A549 (cell line): ENCODE measurements around the gene CCDC18. TPM values are rescaled to one million over a fixed set of nuclear protein-coding genes. Genes with fewer than 3 reads are reported as not detected.

Experiments used
- ATAC-seq, 2 experiments: fragments of 200-7000 bp in 1 of 2; fragments of >200 bp in 1 of 2; cut with Nextera tagmentation in 1 of 2; cut with Tn5 transposase in 1 of 2; 3 replicates each; pipeline versions ENCODE4 v1.8.0 to v1.9.1; 2018 to 2020; ENCODE audit warnings: mild to moderate bottlenecking in 1 of 2, moderate library complexity in 1 of 2
- CTCF ChIA-PET: fragments of 300-600 bp; sonication (Branson Sonifier 250); formaldehyde crosslinking; extraction: SDS; loops from one replicate; lab custom pipeline; 2021; ENCODE audit warnings: antibody characterized with exemption, inconsistent platforms; lab: Yijun Ruan, JAX
- POLR2A ChIA-PET: fragments of 350-600 bp; formaldehyde crosslinking; extraction: SDS; loops from one replicate; lab custom pipeline; 2021; ENCODE audit warnings: antibody characterized with exemption, inconsistent platforms; lab: Yijun Ruan, JAX
- DNase-seq, 2 experiments: peaks; one replicate each; pipeline versions ENCODE4 v3.0.0 to v3.0.0-alpha.2; 2011 to 2016; ENCODE audit warnings: low read depth in 1 of 2, low spot score in 1 of 2
- FAIRE-seq: peaks from 2 replicates; lab custom pipeline; 2011; peaks lifted over from hg19 to GRCh38; lab: Jason Lieb, UNC
- H3K27ac ChIP-seq, 2 experiments: fragments of >200 bp; sonication (Bioruptor Twin); formaldehyde crosslinking; 3 replicates each; pipeline ENCODE4 v1.5.1; 2016 to 2017
- H3K4me1 ChIP-seq: fragments of >200 bp; sonication (Bioruptor Twin); formaldehyde crosslinking; 3 replicates; pipeline ENCODE4 v1.6.1; 2016
- H3K4me2 ChIP-seq: fragments of >200 bp; sonication (Bioruptor Twin); formaldehyde crosslinking; 3 replicates; pipeline ENCODE4 v1.6.1; 2016
- H3K4me3 ChIP-seq: fragments of >200 bp; sonication (Bioruptor Twin); formaldehyde crosslinking; 3 replicates; pipeline ENCODE4 v1.5.1; 2016
- H3K9me3 ChIP-seq: fragments of >200 bp; sonication (Bioruptor Twin); formaldehyde crosslinking; 3 replicates; pipeline ENCODE4 v1.6.1; 2016
- BCL3 ChIP-seq: fragments of >200 bp; sonication (Bioruptor Twin); formaldehyde crosslinking; IDR thresholded peaks from 3 replicates; pipeline ENCODE4 v1.6.1; 2016
- BHLHE40 ChIP-seq: IDR thresholded peaks from 2 replicates; pipeline ENCODE4 v1.6.1; 2012; ENCODE audit warnings: low read depth, low read length, inconsistent platforms
- CBX2 ChIP-seq: fragments of 200-600 bp; sonication (generic); IDR thresholded peaks from 2 replicates; pipeline ENCODE4 v1.6.1; 2016; ENCODE audit warnings: low read depth, mild to moderate bottlenecking, borderline replicate concordance
- CHD2 ChIP-seq: fragments of 150-350 bp; IDR thresholded peaks from 2 replicates; pipeline ENCODE4 v1.6.1; 2014; ENCODE audit warnings: low read length; ENCODE audit not compliant: partially characterized antibody
- CHD4 ChIP-seq: fragments of 200-600 bp; sonication (generic); IDR thresholded peaks from 2 replicates; pipeline ENCODE4 v1.6.1; 2016; ENCODE audit warnings: antibody characterized with exemption, mild to moderate bottlenecking, borderline replicate concordance
- E2F6 ChIP-seq: IDR thresholded peaks from 2 replicates; pipeline ENCODE4 v1.6.1; 2012; ENCODE audit warnings: low read depth, borderline replicate concordance
- EP300 ChIP-seq, 2 experiments: fragments of >200 bp; sonication (Bioruptor Twin); formaldehyde crosslinking; IDR thresholded peaks; 2 replicates in 1 of 2; 3 replicates in 1 of 2; pipeline ENCODE4 v1.6.1; 2016 to 2017
- ESRRA ChIP-seq: fragments of 150-350 bp; IDR thresholded peaks from 2 replicates; pipeline ENCODE4 v1.6.1; 2014; ENCODE audit warnings: mild to moderate bottlenecking, low read length, borderline replicate concordance
- FOSL2 ChIP-seq, 2 experiments: fragments of 450-650 bp in 1 of 2; fragments of >200 bp in 1 of 2; sonication (Bioruptor Twin) in 1 of 2; formaldehyde crosslinking; IDR thresholded peaks; 2 replicates each; pipeline versions ENCODE4 v1.5.0 to v1.6.1; 2016 to 2020; ENCODE audit warnings: mild to moderate bottlenecking in 1 of 2, moderate library complexity in 1 of 2
- FOXS1 ChIP-seq: fragments of 250-450 bp; sonication (Bioruptor Pico); IDR thresholded peaks from 2 replicates; pipeline ENCODE4 v1.5.0; 2020; ENCODE audit warnings: mild to moderate bottlenecking, moderate library complexity
- HES2 ChIP-seq: fragments of >200 bp; sonication (Bioruptor Twin); formaldehyde crosslinking; IDR thresholded peaks from 2 replicates; pipeline ENCODE4 v1.6.1; 2016
- HEYL ChIP-seq: fragments of 250-450 bp; sonication (Bioruptor Pico); IDR thresholded peaks from 2 replicates; pipeline ENCODE4 v1.8.0; 2021; ENCODE audit warnings: mild to moderate bottlenecking, moderate library complexity
- HOXA7 ChIP-seq: fragments of 250-450 bp; sonication (Bioruptor Pico); IDR thresholded peaks from 2 replicates; pipeline ENCODE4 v1.5.0; 2020; ENCODE audit warnings: mild to moderate bottlenecking, moderate library complexity
- HOXB5 ChIP-seq: fragments of 250-450 bp; sonication (Bioruptor Pico); IDR thresholded peaks from 2 replicates; pipeline ENCODE4 v1.5.0; 2020; ENCODE audit warnings: mild to moderate bottlenecking, moderate library complexity
- JUNB ChIP-seq: fragments of >200 bp; sonication (Bioruptor Twin); formaldehyde crosslinking; IDR thresholded peaks from 2 replicates; pipeline ENCODE4 v1.6.1; 2016
- MAZ ChIP-seq: fragments of 150-350 bp; IDR thresholded peaks from 2 replicates; pipeline ENCODE4 v1.6.1; 2014; ENCODE audit warnings: antibody characterized with exemption, low read depth, low read length, borderline replicate concordance
- NFE2L2 ChIP-seq: fragments of 150-350 bp; conservative IDR thresholded peaks from 2 replicates; pipeline ENCODE4 v1.6.1; 2014; ENCODE audit warnings: low read length
- NR3C1 ChIP-seq: fragments of >200 bp; sonication (Bioruptor Twin); formaldehyde crosslinking; IDR thresholded peaks from 3 replicates; pipeline ENCODE4 v1.6.1; 2017
- PBX3 ChIP-seq: IDR thresholded peaks from 2 replicates; pipeline ENCODE4 v1.6.1; 2012
- POLR2AphosphoS2 ChIP-seq: conservative IDR thresholded peaks from 2 replicates; pipeline ENCODE4 v1.6.1; 2012; ENCODE audit warnings: low read length, improper control_type of control experiment, inconsistent platforms
- RARB ChIP-seq: fragments of 250-450 bp; sonication (Bioruptor Pico); IDR thresholded peaks from 2 replicates; pipeline ENCODE4 v1.8.0; 2021; ENCODE audit warnings: mild to moderate bottlenecking, moderate library complexity
- RCOR1 ChIP-seq: fragments of 150-350 bp; IDR thresholded peaks from 2 replicates; pipeline ENCODE4 v1.6.1; 2014; ENCODE audit warnings: antibody characterized with exemption, low read length, low read depth
- RFX5 ChIP-seq: fragments of 450-650 bp; IDR thresholded peaks from 2 replicates; pipeline ENCODE4 v1.7.1; 2014; ENCODE audit warnings: antibody characterized with exemption, mild to moderate bottlenecking, moderate library complexity
- TFCP2L1 ChIP-seq: fragments of 250-450 bp; sonication (Bioruptor Pico); IDR thresholded peaks from 2 replicates; pipeline ENCODE4 v1.5.0; 2021; ENCODE audit warnings: mild to moderate bottlenecking
- ZC3H11A ChIP-seq: fragments of 450-650 bp; IDR thresholded peaks from 2 replicates; pipeline ENCODE4 v1.6.1; 2014; ENCODE audit warnings: antibody characterized with exemption, mild to moderate bottlenecking
- ZFP36 ChIP-seq: fragments of 450-650 bp; IDR thresholded peaks from 2 replicates; pipeline ENCODE4 v1.6.1; 2014; ENCODE audit warnings: borderline replicate concordance; ENCODE audit not compliant: partially characterized antibody
- WGBS: methylation state at CpG from one replicate; pipeline ENCODE4 v1.1.6; 2017; ENCODE audit errors: missing lambda C conversion rate; 5-methylcytosine and 5-hydroxymethylcytosine counted together
- polyA plus RNA-seq, 4 experiments: library from polyadenylated mRNA; depleted of rRNA in 3 of 4; stranded (reverse); fragments of >200 nt; fragmentation: RNase III in 1 of 4; extraction: RNeasy Plus Mini Kit Qiagen cat#74134 plus additional on column Dnase treatment in 1 of 4; gene quantifications; 2 replicates in 3 of 4; 3 replicates in 1 of 4; pipeline ENCODE4 v1.2.3, GENCODE V29; 2011 to 2017
- TF ChIP-seq, protein P1 (sequence below): fragments of 200-600 bp; sonication (generic); IDR thresholded peaks from 2 replicates; pipeline ENCODE4 v1.6.1; 2016; ENCODE audit warnings: antibody characterized with exemption, mild to moderate bottlenecking, moderate library complexity
- TF ChIP-seq, protein P2 (sequence below): IDR thresholded peaks from 2 replicates; pipeline ENCODE4 v1.6.1; 2012

Gene CCDC18
- polyA plus RNA-seq, 2 of the 4 experiments (the other 2 are of a cell fraction) = 9.8 to 10.0 TPM

- CTCF ChIA-PET = interaction anchor here (0.6 to 1.4 kb wide), 2 partner anchors 242 to 504 kb away, joined by 3 read pairs; no protein-coding TSS in a partner anchor
- H3K4me1 ChIP-seq = peaks cover 22% of the 10 kb centered on the region
- H3K4me2 ChIP-seq = no peak overlapping the region
- POLR2A ChIA-PET = no interaction called here
- no peak for ATAC-seq
- no peak for FAIRE-seq
- H3K4me3 ChIP-seq = no peak overlapping the region
- DNase-seq = no peak
- no peaks in the 10 kb centered on the region for H3K9me3 ChIP-seq
- no peak overlapping the region for H3K27ac ChIP-seq
- TF ChIP-seq HES2 (no peak), HOXB5 (CRISPR knock-in tag) (no peak), FOXS1 (no peak), NFE2L2 (no peak), RARB (CRISPR knock-in tag) (no peak), NR3C1 (no peak), HOXA7 (CRISPR knock-in tag) (no peak), PBX3 (no peak), FOSL2 (IDR thresholded peaks at IDR 0.05) (no peak), FOSL2 (CRISPR knock-in tag; IDR thresholded peaks at IDR 0.05) (no peak), RFX5 (no peak), CBX2 (no peak), POLR2AphosphoS2 (no peak), ZFP36 (no peak), CHD2 (no peak), HEYL (no peak), MAZ (no peak), JUNB (no peak)
- TF ChIP-seq, protein P1, sequence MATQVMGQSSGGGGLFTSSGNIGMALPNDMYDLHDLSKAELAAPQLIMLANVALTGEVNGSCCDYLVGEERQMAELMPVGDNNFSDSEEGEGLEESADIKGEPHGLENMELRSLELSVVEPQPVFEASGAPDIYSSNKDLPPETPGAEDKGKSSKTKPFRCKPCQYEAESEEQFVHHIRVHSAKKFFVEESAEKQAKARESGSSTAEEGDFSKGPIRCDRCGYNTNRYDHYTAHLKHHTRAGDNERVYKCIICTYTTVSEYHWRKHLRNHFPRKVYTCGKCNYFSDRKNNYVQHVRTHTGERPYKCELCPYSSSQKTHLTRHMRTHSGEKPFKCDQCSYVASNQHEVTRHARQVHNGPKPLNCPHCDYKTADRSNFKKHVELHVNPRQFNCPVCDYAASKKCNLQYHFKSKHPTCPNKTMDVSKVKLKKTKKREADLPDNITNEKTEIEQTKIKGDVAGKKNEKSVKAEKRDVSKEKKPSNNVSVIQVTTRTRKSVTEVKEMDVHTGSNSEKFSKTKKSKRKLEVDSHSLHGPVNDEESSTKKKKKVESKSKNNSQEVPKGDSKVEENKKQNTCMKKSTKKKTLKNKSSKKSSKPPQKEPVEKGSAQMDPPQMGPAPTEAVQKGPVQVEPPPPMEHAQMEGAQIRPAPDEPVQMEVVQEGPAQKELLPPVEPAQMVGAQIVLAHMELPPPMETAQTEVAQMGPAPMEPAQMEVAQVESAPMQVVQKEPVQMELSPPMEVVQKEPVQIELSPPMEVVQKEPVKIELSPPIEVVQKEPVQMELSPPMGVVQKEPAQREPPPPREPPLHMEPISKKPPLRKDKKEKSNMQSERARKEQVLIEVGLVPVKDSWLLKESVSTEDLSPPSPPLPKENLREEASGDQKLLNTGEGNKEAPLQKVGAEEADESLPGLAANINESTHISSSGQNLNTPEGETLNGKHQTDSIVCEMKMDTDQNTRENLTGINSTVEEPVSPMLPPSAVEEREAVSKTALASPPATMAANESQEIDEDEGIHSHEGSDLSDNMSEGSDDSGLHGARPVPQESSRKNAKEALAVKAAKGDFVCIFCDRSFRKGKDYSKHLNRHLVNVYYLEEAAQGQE = no peak
- TF ChIP-seq, protein P2, sequence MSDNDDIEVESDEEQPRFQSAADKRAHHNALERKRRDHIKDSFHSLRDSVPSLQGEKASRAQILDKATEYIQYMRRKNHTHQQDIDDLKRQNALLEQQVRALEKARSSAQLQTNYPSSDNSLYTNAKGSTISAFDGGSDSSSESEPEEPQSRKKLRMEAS = no peak
- TF ChIP-seq, all 56 proteins: peak for 0
- 93% methylated on average over 3 of the region's 3 CpGs for WGBS
Observed at GRCh38 chr1:93322349-93322748, 141.8 kb downstream of the CCDC18 start.

DNA sequence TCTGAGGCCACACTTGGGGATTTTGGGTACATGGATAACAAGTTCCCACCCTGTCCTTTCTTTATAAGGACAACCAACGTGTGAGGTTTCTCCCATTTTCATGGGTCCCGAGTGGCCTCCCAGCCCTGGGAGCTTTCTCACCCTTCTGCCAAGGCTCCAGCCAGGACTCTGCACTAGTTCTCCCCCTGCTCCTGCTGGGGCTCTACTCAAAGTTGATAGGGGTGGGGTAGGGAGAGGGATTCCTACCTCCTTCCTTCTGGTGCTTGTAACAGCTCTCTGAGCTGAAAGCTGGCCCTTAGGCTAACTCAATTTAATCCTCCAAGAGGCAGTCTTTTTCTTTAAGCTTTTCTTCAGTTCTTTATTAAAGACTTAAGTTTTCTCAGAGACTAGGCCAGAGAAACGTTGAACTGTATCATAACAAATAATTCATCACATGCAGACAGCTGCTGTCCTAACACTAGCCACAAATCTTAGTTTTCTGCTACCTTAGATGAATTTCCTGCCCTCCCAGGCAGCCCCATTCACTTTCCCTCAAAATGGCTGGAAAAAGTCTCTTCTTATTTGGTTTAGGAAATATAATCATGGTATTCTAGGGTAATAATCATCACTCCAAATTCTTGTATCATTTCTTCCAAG lies 142.8 kb downstream of the CCDC18 start:
- DNase-seq = no peak
- TF ChIP-seq E2F6 (no peak), TFCP2L1 (CRISPR knock-in tag) (no peak), BHLHE40 (no peak), RCOR1 (no peak), ZC3H11A (no peak), CHD4 (no peak), RFX5 (no peak), CHD2 (no peak), BCL3 (no peak), EP300 (IDR thresholded peaks at IDR 0.05) (no peak), HES2 (no peak), ESRRA (no peak)
- TF ChIP-seq, all 56 proteins: peak for 0
- peak overlapping the region in 1 of 2 experiments; percentile 28; a peak in 1 of 6 replicates for H3K27ac ChIP-seq
- ChIA-PET CTCF (interaction anchor here (0.9 to 3.5 kb wide), 3 partner anchors 12 to 243 kb away, joined by 3 to 20 read pairs (median 3); no protein-coding TSS in a partner anchor), POLR2A (interaction anchor here (0.9 kb wide), 1 partner anchor 22 kb away, joined by 4 read pairs; the partner anchor contains the start of gene DR1)
- FAIRE-seq (no peak), ATAC-seq (no peak)
- WGBS = 66% methylated on average over 3 of the region's 3 CpGs
- no peak overlapping the region for H3K4me3 ChIP-seq
- H3K4me1 ChIP-seq = peaks cover 22% of the 10 kb centered on the region
- H3K9me3 ChIP-seq = no peaks in the 10 kb centered on the region
- H3K4me2 ChIP-seq = no peak overlapping the region
